Gastrocnemius medialis (tissue), 4 donors: ENCODE results near the gene RRAS2.

ENCODE experiments used
- CTCF ChIP-seq, 5 experiments: fragments of 450-650 bp in 3 of 5; fragments of 200-600 bp in 2 of 5; sonication (generic) in 2 of 5; IDR thresholded peaks in 4 of 5; conservative IDR thresholded peaks in 1 of 5; 1 replicate in 4 of 5; 2 replicates in 1 of 5; pipeline ENCODE4 v1.5.1; 2016 to 2019; ENCODE audit warnings: antibody characterized with exemption in 5 of 5, mild to moderate bottlenecking in 3 of 5, moderate library complexity in 3 of 5
- POLR2A ChIP-seq, 2 donors: fragments of 450-650 bp; IDR thresholded peaks; one replicate each; pipeline ENCODE4 v1.6.1; 2017; ENCODE audit warnings: antibody characterized with exemption in 2 of 2, mild to moderate bottlenecking in 2 of 2, moderate library complexity in 2 of 2

- TF ChIP-seq CTCF (IDR thresholded peaks at IDR 0.05 in 4 of 5, conservative IDR thresholded peaks at IDR 0.05 in 1 of 5): no peak
- no peak for TF ChIP-seq POLR2A (IDR thresholded peaks at IDR 0.05)
Observed at GRCh38 chr11:14331476-14332136, 27.4 kb downstream of the RRAS2 start.
